ENCODE measurements around the gene PTPRM. TPM values are rescaled to one million over a fixed set of nuclear protein-coding genes. Genes with fewer than 3 reads are reported as not detected.

Gene PTPRM
- polyA plus RNA-seq, 3 donors = 0.04 to 2.1 (median 0.66) TPM

DNA sequence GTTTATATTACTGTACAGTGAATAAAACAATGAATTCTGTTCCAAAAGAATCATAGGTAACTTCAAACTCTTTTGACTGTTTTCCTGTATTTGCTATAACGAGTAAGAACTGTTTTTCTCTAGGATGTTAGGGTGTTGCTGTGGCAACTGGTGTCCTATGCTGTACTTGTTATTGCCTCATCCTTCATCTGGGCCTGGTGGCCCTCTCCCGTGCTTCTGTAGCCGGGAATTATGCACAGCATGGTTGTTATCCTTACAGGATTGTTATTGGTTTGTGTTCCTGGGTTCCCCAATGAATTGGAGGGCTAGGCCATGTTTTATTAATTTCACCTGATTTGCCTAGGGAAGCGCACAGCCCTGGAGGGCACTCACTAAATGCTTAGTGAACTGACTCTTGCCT lies 279.2 kb downstream of the PTPRM start:
- DNase-seq = no peak
- H3K27ac Mint-ChIP-seq = no peak overlapping the region
- no peak overlapping the region for H2AFZ ChIP-seq (ENCODE audit: insufficient read depth, low read depth, low read length, poor library complexity, severe bottlenecking)
- no peak overlapping the region for H3K9ac ChIP-seq (ENCODE audit: insufficient read depth, low read length, poor library complexity, severe bottlenecking)
- H3K36me3 ChIP-seq (replicated peaks in 1 of 2; ENCODE audit: control insufficient read depth in 1 of 2, insufficient read depth in 2 of 2, low read length in 2 of 2) = no peaks in the 10 kb centered on the region
- no peaks in the 10 kb centered on the region for H3K36me3 Mint-ChIP-seq
- H3K9me3 ChIP-seq (replicated peaks in 1 of 2; ENCODE audit: control insufficient read depth in 1 of 2, insufficient read depth in 1 of 2, low read length in 2 of 2) = peaks cover 0 to 4% of the 10 kb centered on the region in 2 donors
- no peak overlapping the region for H3K4me3 ChIP-seq (replicated peaks in 1 of 3; ENCODE audit: low read depth in 2 of 3, low read length in 3 of 3)
- peaks cover 1 to 9% (median 6%) of the 10 kb centered on the region in 7 donors for H3K9me3 Mint-ChIP-seq
- TF ChIP-seq, protein P1, sequence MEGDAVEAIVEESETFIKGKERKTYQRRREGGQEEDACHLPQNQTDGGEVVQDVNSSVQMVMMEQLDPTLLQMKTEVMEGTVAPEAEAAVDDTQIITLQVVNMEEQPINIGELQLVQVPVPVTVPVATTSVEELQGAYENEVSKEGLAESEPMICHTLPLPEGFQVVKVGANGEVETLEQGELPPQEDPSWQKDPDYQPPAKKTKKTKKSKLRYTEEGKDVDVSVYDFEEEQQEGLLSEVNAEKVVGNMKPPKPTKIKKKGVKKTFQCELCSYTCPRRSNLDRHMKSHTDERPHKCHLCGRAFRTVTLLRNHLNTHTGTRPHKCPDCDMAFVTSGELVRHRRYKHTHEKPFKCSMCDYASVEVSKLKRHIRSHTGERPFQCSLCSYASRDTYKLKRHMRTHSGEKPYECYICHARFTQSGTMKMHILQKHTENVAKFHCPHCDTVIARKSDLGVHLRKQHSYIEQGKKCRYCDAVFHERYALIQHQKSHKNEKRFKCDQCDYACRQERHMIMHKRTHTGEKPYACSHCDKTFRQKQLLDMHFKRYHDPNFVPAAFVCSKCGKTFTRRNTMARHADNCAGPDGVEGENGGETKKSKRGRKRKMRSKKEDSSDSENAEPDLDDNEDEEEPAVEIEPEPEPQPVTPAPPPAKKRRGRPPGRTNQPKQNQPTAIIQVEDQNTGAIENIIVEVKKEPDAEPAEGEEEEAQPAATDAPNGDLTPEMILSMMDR (IDR thresholded peaks at IDR 0.05) = no peak
- H3K27ac ChIP-seq (ENCODE audit: low read depth in 1 of 2, low read length in 2 of 2) = no peak overlapping the region
- H4K20me1 ChIP-seq (ENCODE audit: insufficient read depth, low read length) = no peaks in the 10 kb centered on the region
- H3K79me2 ChIP-seq (ENCODE audit: insufficient read depth, low read length) = no peaks in the 10 kb centered on the region
- no peaks in the 10 kb centered on the region for H3K27me3 Mint-ChIP-seq (ENCODE audit: low read depth in 3 of 3)
- intact Hi-C loops (cut with micrococcal nuclease) = no loop called here
- no peaks in the 10 kb centered on the region for H3K27me3 ChIP-seq (ENCODE audit: control insufficient read depth in 2 of 2, insufficient read depth in 2 of 2, low read length in 2 of 2)
- no peak overlapping the region for H3K4me3 Mint-ChIP-seq
- WGBS (ENCODE audit: insufficient coverage) = 90% methylated on average over 4 of the region's 4 CpGs
- H3K4me2 ChIP-seq (replicated peaks; ENCODE audit: extremely low read depth, low read length, poor library complexity, severe bottlenecking) = no peak overlapping the region
- no peaks in the 10 kb centered on the region for H3K4me1 ChIP-seq (ENCODE audit: control insufficient read depth in 1 of 2, insufficient read depth in 2 of 2, low read length in 2 of 2)
- peaks cover 6% of the 10 kb centered on the region for H3K4me1 Mint-ChIP-seq

DNA sequence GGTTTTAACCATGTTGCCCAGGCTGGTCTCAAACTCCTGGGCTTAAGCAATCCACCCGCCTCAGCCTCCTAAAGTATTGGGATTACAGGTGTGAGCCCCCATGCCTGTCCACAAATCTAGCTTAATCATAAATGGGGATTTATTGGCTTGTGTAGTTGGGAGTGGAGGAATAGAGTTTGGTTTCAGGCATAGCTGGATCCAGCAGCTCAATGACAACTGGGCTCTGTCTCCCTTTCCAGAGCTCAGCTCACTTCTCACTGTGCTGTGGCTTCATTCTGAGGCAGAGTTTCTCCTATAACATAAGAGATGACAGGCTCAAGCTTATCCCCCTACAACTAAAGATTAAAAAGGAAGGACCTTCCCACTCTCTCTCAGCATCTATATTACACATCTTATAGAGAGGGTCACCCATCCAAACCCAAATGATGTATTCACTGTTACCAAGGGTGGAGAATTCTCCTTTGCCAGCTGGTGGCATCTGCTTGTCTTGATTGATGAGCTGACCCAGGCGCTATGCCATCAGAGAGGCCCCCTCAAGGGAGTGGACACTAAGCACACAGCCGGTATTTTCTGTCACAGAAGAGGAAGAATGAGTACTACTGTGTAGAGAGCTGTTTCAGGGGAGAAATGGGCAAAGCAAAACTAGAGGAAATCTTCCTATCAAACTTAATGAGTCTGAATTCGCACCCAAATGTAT lies 280.4 kb downstream of the PTPRM start:
- no peak overlapping the region for H3K4me2 ChIP-seq (replicated peaks; ENCODE audit: extremely low read depth, low read length, poor library complexity, severe bottlenecking)
- no peak overlapping the region for H3K4me3 ChIP-seq (replicated peaks in 1 of 3; ENCODE audit: low read depth in 2 of 3, low read length in 3 of 3)
- no peak overlapping the region for H3K27ac ChIP-seq (ENCODE audit: low read depth in 1 of 2, low read length in 2 of 2)
- Mint-ChIP-seq H3K9me3 (peaks cover 2 to 14% (median 10%) of the 10 kb centered on the region in 7 donors), H3K4me3 (no peak overlapping the region), H3K36me3 (no peaks in the 10 kb centered on the region), H3K4me1 (peaks cover 6% of the 10 kb centered on the region), H3K27ac (no peak overlapping the region), H3K27me3 (ENCODE audit: low read depth in 3 of 3) (no peaks in the 10 kb centered on the region)
- no peaks in the 10 kb centered on the region for H4K20me1 ChIP-seq (ENCODE audit: insufficient read depth, low read length)
- no peaks in the 10 kb centered on the region for H3K4me1 ChIP-seq (ENCODE audit: control insufficient read depth in 1 of 2, insufficient read depth in 2 of 2, low read length in 2 of 2)
- intact Hi-C loops (cut with micrococcal nuclease) = no loop called here
- no peak for DNase-seq
- WGBS (ENCODE audit: insufficient coverage) = 92% methylated on average over 2 of the region's 4 CpGs
- H3K9ac ChIP-seq (ENCODE audit: insufficient read depth, low read length, poor library complexity, severe bottlenecking) = no peak overlapping the region
- H3K79me2 ChIP-seq (ENCODE audit: insufficient read depth, low read length) = no peaks in the 10 kb centered on the region
- TF ChIP-seq, protein P1 (IDR thresholded peaks at IDR 0.05) = no peak
- no peaks in the 10 kb centered on the region for H3K36me3 ChIP-seq (replicated peaks in 1 of 2; ENCODE audit: control insufficient read depth in 1 of 2, insufficient read depth in 2 of 2, low read length in 2 of 2)
- peaks cover 0 to 4% of the 10 kb centered on the region in 2 donors for H3K9me3 ChIP-seq (replicated peaks in 1 of 2; ENCODE audit: control insufficient read depth in 1 of 2, insufficient read depth in 1 of 2, low read length in 2 of 2)
- no peak overlapping the region for H2AFZ ChIP-seq (ENCODE audit: insufficient read depth, low read depth, low read length, poor library complexity, severe bottlenecking)
- no peaks in the 10 kb centered on the region for H3K27me3 ChIP-seq (ENCODE audit: control insufficient read depth in 2 of 2, insufficient read depth in 2 of 2, low read length in 2 of 2)
